Kasumi-1 (cell line): ENCODE data around the gene MRPS18A.

ENCODE experiments used
- DNase-seq, 2 experiments: peaks; one replicate each; lab custom pipeline; 2025; lab: John Stamatoyannopoulos, UW

MRPS18A gene

GRCh38 chr6:43687437-43688347 is at the start of gene MRPS18A:
Gene MRPS18A, minus strand, starts transcription at chr6:43687791. Its CDS starts 12 bp downstream, at chr6:43687779.
- peak; percentile 48 to 58 for DNase-seq

- DNase-seq, result no peak
Observed at GRCh38 chr6:43736844-43737243, 49.3 kb upstream of the MRPS18A start.

GRCh38 chr6:43736211-43736786 is 48.7 kb upstream of the MRPS18A start:
- DNase-seq, result no peak

- DNase-seq, result no peak
Observed at GRCh38 chr6:43735642-43736199, 48.1 kb upstream of the MRPS18A start.

- DNase-seq, result no peak
Observed at GRCh38 chr6:43734294-43734665, 46.7 kb upstream of the MRPS18A start.

GRCh38 chr6:43733471-43734293 is 46.1 kb upstream of the MRPS18A start:
- DNase-seq, result no peak

DNA sequence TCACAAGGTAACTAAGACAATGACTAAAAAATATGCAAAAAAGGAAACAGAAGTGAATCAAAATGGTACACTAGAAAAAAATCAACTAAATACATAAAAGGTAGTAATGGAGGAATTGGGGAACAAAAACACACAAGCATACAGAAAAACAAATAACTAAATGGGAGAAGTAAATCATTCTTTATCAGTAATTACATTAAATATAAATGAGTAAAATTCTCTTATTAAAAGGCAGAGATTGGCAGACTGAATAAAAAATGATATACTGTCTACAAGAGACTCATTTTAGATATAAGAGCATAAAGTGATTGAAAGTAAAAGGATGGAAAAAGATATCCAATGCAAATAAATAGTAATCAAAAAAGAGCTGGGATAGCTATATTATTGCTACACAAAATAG is 43.0 kb upstream of the MRPS18A start:
- DNase-seq, result no peak

- no peak for DNase-seq
Observed at GRCh38 chr6:43729537-43729936, 41.9 kb upstream of the MRPS18A start.

DNA sequence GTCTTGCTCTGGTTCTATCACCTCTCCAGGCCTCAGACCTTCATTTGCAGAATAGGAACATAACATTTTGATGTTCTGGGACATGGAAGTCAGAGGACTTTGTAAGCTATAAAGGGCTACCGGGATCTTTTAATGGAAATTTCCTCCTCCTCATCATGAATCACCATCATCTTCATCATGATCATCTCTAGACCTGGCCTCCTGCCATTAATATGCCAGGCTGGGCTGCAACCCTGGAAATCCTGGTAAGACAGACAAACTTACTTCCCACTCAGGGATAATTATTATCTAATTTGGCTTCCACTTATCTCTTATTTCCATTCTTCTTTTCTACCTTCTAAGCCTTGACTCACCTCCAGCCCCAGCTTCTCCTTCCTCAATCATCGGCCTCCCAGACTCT is 41.0 kb upstream of the MRPS18A start:
- DNase-seq, result no peak

DNA sequence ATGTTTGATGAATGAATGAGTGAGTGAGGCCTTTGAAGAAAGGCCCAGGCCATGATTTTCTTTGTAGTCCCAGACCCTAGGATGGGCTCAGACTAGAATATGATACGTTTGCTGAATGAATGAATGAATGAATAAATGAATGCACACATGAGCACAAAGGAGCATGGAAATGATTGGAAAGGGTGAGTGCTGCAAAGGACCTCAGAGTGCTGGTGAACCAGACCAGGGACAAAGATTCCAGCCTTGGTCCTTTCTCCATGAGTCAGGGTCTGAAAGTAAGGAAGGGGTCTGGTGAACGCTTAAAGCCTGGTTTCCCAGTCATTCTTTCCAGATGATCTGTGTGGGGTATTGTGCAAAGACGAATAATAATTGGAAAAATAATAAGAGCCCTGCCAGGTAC is 40.0 kb upstream of the MRPS18A start:
- no peak for DNase-seq

DNA sequence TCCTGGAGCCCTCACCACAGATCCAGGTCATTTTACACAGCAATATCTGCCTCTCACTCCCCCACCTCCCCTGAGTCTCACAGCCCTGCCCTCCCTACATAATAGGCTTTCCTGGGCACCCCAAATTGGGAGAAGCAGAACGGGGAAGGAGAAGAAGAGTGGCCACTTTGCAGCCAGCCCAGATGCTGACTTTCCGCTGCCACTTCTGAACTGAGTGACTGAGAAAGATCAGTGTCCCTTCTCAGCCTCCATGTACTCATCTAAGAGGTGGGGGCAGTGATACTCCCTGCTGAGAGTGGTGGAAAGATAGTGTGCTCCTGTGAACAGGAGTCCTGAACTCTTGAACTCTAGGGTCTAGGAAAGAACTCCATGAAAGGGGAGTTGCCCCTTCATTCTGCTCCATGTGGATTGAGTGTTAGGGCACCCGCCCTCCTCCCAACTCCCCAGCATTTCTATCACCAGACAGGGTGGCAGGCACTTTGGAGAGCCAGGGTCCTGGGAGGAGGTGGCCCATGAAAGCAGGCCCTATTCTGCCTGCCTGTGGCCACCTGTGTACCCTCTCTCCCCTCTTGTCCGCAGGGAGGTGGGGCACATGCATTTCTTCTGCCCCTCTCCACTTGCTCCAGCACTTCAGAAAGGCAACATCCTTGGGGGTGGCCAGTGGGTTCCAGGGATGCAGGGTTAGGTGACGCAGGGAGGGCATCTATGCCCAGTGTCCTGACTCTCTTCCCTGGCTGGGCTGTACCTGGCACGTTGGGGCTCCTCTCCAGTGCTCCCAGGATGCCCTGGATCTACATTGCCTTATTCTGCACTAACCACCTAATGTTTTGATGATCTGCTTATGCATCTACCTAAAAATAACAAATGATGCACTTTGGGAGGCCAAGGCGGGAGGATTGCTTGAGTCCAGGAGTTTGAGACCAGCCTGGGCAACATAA is 38.3 kb upstream of the MRPS18A start:
- DNase-seq, result no peak

DNA sequence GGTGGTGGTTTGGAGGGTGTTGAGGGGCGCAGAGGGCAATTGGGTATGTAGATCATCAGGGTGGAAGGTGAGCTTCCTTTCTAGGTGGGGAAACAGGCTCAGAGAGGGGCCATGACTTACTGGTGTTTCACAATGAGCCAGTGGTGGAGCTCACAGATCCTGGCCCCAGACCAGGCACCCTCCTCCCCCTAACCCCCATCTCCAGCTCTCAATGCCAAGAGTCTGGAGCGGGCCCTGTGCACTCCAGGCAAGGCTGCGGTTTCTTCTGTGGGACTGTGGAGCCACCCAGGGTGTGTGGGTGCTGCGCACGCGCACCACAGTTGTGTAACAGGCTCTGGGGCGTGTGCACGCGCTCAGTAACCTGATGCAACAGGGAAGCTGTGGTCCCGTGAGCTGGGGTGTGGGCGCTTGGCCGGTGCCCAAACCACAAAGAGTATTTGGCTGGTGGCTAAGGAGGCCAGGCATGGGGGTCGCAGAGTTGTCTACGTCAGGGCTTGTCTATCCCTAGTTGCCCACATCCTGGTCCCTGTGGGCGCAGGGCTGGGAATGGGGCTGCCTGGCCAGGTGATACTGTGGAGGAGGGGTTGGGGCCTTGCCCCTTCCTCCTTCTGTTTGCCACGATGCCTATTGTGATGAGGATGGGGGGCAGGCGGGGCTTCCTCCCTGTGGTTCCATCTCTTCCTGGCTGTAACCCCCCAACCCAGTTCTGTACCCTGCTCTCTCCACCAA is 37.5 kb upstream of the MRPS18A start:
- DNase-seq, result peak; percentile 70 to 80

- no peak for DNase-seq
Observed at GRCh38 chr6:43724354-43724753, 36.8 kb upstream of the MRPS18A start.

GRCh38 chr6:43723737-43724295 is 36.2 kb upstream of the MRPS18A start:
- peak; percentile 74 to 76 for DNase-seq

- no peak for DNase-seq
Observed at GRCh38 chr6:43722920-43723545, 35.4 kb upstream of the MRPS18A start.

DNA sequence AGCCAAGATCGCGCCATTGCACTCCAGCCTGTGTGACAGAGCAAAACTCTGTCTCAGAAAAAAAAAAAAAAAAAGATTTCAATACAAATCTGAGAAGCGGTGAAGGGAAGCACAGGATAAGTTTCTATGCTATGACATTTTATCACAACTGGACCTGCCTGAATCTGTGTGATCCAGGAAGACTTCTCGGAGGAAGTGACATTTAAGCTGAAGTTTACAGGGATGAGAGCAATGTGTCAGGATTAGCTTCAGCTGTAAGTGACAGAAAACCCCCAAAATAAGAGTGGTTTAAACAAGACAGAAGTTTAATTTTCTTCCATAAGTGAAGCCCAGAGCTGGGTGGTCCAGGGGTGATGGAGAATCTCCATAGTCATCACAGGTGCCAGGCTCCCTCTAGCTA is 33.4 kb upstream of the MRPS18A start:
- DNase-seq, result no peak

GRCh38 chr6:43719511-43719910 is 31.9 kb upstream of the MRPS18A start:
- DNase-seq, result no peak

- DNase-seq, result no peak
Observed at GRCh38 chr6:43718387-43719105, 31.0 kb upstream of the MRPS18A start.

- DNase-seq, result no peak
Observed at GRCh38 chr6:43717822-43718221, 30.2 kb upstream of the MRPS18A start.
